ENCODE results near the gene BTLA.
"Not testable (repeated sequence)": the region's sequence is repeated elsewhere in the genome, so short reads cannot be mapped to it uniquely, and the experiment has no call there.

The BTLA gene

DNA sequence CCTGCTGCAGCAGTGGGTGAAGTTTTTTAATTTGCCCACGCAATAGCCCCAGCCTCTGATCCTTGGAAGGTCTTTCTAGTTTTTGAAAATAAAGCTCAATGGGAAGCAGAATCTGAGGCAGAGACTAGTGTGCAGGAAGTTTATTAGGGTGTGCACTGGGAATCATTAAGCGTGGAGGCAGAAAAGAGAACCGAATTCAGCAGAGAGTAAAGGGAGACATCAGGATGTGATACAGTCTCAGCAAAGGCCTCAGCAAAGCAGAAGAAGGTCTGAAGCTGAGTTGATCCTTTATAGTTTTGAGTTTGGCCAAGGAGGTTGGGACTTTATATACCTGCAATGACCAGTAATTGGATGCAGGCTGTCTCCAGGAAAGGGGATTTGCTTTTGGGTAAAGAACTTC is 4.9 kb upstream of the BTLA start:
- Histone ChIP-seq H3K4me1 (ENCODE audit: control extremely low read depth in 1 of 4, control insufficient read depth in 4 of 4, insufficient read depth in 4 of 4, low read length in 3 of 4) (peaks cover 3 to 14% (median 7%) of the 10 kb centered on the region in 4 experiments), H3K9me3 (ENCODE audit: control extremely low read depth in 1 of 5, control insufficient read depth in 4 of 5, insufficient read depth in 2 of 5, low read depth in 1 of 5, low read length in 4 of 5) (peaks cover 0 to 3% (median 0%) of the 10 kb centered on the region in 5 experiments), H3K27ac (ENCODE audit: insufficient read depth in 1 of 2, low read depth in 1 of 2, low read length in 2 of 2, poor library complexity in 1 of 2, severe bottlenecking in 2 of 2) (no peak overlapping the region), H3K27me3 (replicated peaks in 2 of 5; ENCODE audit: control insufficient read depth in 4 of 5, insufficient read depth in 5 of 5, low read length in 4 of 5) (no peaks in the 10 kb centered on the region), H3K36me3 (ENCODE audit: control insufficient read depth in 4 of 4, insufficient read depth in 4 of 4, low read length in 3 of 4) (no peaks in the 10 kb centered on the region), H3K4me3 (ENCODE audit: control insufficient read depth in 1 of 7, extremely low read depth in 1 of 7, insufficient read depth in 4 of 7, low read depth in 2 of 7, low read length in 6 of 7) (no peak overlapping the region)
- no peak for DNase-seq
- CTCF ChIA-PET, result interaction anchor here (1.1 to 1.4 kb wide), 3 partner anchors 11 to 171 kb away, joined by 3 to 7 read pairs (median 3); no protein-coding TSS in a partner anchor
- POLR2A ChIA-PET, result no interaction called here
- WGBS (ENCODE audit: insufficient coverage), result 92% methylated on average over 3 of the region's 3 CpGs

DNA sequence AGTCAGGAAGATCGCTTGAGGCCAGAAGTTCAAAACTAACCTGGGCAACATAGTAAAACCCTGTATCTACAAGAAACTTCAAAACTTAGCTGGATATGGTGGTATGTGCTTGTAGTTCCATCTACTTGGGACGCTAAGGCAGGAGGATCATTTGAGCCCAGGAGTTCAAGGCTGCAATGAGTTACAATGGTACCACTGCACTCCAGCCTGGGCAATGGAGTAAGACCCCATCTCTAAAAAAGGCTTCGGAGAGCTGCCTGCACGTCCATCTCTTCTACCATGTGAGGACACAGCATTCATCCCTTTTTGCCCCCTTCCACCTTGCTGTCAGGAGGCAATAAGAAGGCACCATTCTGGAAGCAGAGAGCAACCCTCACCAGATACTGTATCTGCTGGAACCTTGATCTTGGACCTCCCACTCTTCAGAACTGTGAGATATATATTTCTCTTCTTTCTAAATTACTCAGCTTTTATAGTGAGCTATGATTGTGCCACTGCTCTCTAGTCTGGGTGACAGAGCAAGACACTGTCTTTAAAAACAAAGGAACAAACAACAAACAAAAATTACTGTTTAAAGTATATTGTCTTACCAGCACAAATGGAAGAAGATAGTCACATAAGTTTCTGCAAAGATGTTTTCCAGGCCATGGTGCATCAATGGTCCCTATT is 4.2 kb upstream of the BTLA start:
- ChIA-PET POLR2A (no interaction called here), CTCF (interaction anchor here (1.1 to 1.4 kb wide), 3 partner anchors 10 to 170 kb away, joined by 3 to 7 read pairs (median 3); no protein-coding TSS in a partner anchor)
- Histone ChIP-seq H3K27me3 (replicated peaks in 2 of 5; ENCODE audit: control insufficient read depth in 4 of 5, insufficient read depth in 5 of 5, low read length in 4 of 5) (no peaks in the 10 kb centered on the region), H3K36me3 (ENCODE audit: control insufficient read depth in 4 of 4, insufficient read depth in 4 of 4, low read length in 3 of 4) (no peaks in the 10 kb centered on the region), H3K4me3 (ENCODE audit: control insufficient read depth in 1 of 7, extremely low read depth in 1 of 7, insufficient read depth in 4 of 7, low read depth in 2 of 7, low read length in 6 of 7) (no peak overlapping the region), H3K4me1 (ENCODE audit: control extremely low read depth in 1 of 4, control insufficient read depth in 4 of 4, insufficient read depth in 4 of 4, low read length in 3 of 4) (peaks cover 4 to 18% (median 11%) of the 10 kb centered on the region in 4 experiments), H3K27ac (ENCODE audit: insufficient read depth in 1 of 2, low read depth in 1 of 2, low read length in 2 of 2, poor library complexity in 1 of 2, severe bottlenecking in 2 of 2) (no peak overlapping the region), H3K9me3 (ENCODE audit: control extremely low read depth in 1 of 5, control insufficient read depth in 4 of 5, insufficient read depth in 2 of 5, low read depth in 1 of 5, low read length in 4 of 5) (no peaks in the 10 kb centered on the region)
- no peak for DNase-seq
- 100% methylated on average over 3 of the region's 4 CpGs for WGBS (ENCODE audit: insufficient coverage)

DNA sequence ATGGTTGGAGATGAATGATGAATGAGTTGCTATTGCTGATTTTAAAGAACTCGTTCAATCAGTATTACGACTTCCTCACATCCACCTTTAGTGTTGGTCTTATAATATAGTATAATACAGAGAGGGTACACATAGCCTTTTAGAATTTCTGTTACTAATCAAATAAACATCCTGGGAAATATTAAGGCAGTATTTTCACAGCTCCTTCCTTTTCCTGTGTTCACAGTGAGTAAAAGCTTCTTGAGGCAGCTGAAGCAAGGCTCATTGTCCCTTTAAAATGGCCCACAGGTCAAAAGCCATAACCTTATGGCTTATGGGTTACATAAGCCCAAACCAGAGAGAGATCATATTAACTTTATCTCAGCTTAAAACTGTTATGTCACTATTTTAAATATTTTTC is 1.3 kb upstream of the BTLA start:
- WGBS (ENCODE audit: insufficient coverage), result no CpG with 5 or more reads among the region's 2 CpGs
- H3K36me3 ChIP-seq (ENCODE audit: control insufficient read depth in 4 of 4, insufficient read depth in 4 of 4, low read length in 3 of 4), result no peaks in the 10 kb centered on the region
- no peaks in the 10 kb centered on the region for H3K27me3 ChIP-seq (replicated peaks in 2 of 5; ENCODE audit: control insufficient read depth in 4 of 5, insufficient read depth in 5 of 5, low read length in 4 of 5)
- ChIA-PET CTCF (interaction anchor here (0.9 to 1.9 kb wide), 7 partner anchors 16 to 389 kb away, joined by 3 to 4 read pairs (median 3); partner anchors contain the start of gene SLC9C1), POLR2A (no interaction called here)
- DNase-seq, result no peak
- H3K27ac ChIP-seq (ENCODE audit: insufficient read depth in 1 of 2, low read depth in 1 of 2, low read length in 2 of 2, poor library complexity in 1 of 2, severe bottlenecking in 2 of 2), result no peak overlapping the region
- H3K4me3 ChIP-seq (ENCODE audit: control insufficient read depth in 1 of 7, extremely low read depth in 1 of 7, insufficient read depth in 4 of 7, low read depth in 2 of 7, low read length in 6 of 7), result no peak overlapping the region
- peaks cover 4 to 26% (median 12%) of the 10 kb centered on the region in 4 experiments for H3K4me1 ChIP-seq (ENCODE audit: control extremely low read depth in 1 of 4, control insufficient read depth in 4 of 4, insufficient read depth in 4 of 4, low read length in 3 of 4)
- H3K9me3 ChIP-seq (ENCODE audit: control extremely low read depth in 1 of 5, control insufficient read depth in 4 of 5, insufficient read depth in 2 of 5, low read depth in 1 of 5, low read length in 4 of 5), result no peaks in the 10 kb centered on the region

DNA sequence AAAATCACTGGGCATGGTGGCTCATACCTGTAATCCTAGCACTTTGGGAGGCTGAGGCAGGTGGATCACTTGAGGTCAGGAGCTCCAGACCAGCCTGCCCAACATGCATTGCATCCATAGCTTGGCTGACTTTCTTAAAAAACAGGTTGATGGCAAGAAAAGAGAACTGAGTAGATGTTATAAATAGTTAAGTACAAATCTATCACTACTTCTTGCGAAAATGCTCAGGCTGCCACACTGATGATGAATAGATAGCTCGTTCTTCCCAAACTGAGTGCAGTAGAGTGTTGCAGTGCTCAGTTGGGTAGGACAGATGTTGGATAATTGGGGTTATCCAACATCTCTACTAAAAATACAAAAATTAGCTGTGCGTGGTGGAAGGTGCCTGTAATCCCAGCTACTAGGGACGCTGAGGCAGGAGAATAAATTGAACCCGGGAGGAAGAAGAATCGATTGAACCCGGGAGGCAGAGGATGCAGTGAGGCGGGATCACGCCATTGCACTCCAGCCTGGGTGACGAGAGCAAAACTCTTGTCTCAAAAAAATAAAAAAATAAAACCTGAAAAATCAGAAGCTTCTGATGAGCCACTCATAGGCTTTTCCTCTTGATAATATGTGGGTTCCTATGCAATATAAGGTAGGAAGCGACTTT is 1.2 kb downstream of the BTLA start:
- WGBS (ENCODE audit: insufficient coverage), result 97% methylated on average over 6 of the region's 11 CpGs
- Histone ChIP-seq H3K4me1 (ENCODE audit: control extremely low read depth in 1 of 4, control insufficient read depth in 4 of 4, insufficient read depth in 4 of 4, low read length in 3 of 4) (peaks cover 4 to 26% (median 11%) of the 10 kb centered on the region in 4 experiments), H3K4me3 (ENCODE audit: control insufficient read depth in 1 of 7, extremely low read depth in 1 of 7, insufficient read depth in 4 of 7, low read depth in 2 of 7, low read length in 6 of 7) (no peak overlapping the region), H3K27me3 (replicated peaks in 2 of 5; ENCODE audit: control insufficient read depth in 4 of 5, insufficient read depth in 5 of 5, low read length in 4 of 5) (no peaks in the 10 kb centered on the region), H3K36me3 (ENCODE audit: control insufficient read depth in 4 of 4, insufficient read depth in 4 of 4, low read length in 3 of 4) (no peaks in the 10 kb centered on the region), H3K9me3 (ENCODE audit: control extremely low read depth in 1 of 5, control insufficient read depth in 4 of 5, insufficient read depth in 2 of 5, low read depth in 1 of 5, low read length in 4 of 5) (no peaks in the 10 kb centered on the region), H3K27ac (ENCODE audit: insufficient read depth in 1 of 2, low read depth in 1 of 2, low read length in 2 of 2, poor library complexity in 1 of 2, severe bottlenecking in 2 of 2) (no peak overlapping the region)
- DNase-seq, result no peak
- ChIA-PET CTCF (interaction anchor here (1.5 to 2.6 kb wide), 2 partner anchors 14 to 164 kb away, joined by 3 to 6 read pairs; no protein-coding TSS in a partner anchor), POLR2A (no interaction called here)

- Histone ChIP-seq H3K4me1 (ENCODE audit: control extremely low read depth in 1 of 4, control insufficient read depth in 4 of 4, insufficient read depth in 4 of 4, low read length in 3 of 4) (peaks cover 4 to 26% (median 10%) of the 10 kb centered on the region in 4 experiments), H3K9me3 (ENCODE audit: control extremely low read depth in 1 of 5, control insufficient read depth in 4 of 5, insufficient read depth in 2 of 5, low read depth in 1 of 5, low read length in 4 of 5) (no peaks in the 10 kb centered on the region), H3K27me3 (replicated peaks in 2 of 5; ENCODE audit: control insufficient read depth in 4 of 5, insufficient read depth in 5 of 5, low read length in 4 of 5) (no peaks in the 10 kb centered on the region), H3K27ac (ENCODE audit: insufficient read depth in 1 of 2, low read depth in 1 of 2, low read length in 2 of 2, poor library complexity in 1 of 2, severe bottlenecking in 2 of 2) (no peak overlapping the region), H3K36me3 (ENCODE audit: control insufficient read depth in 4 of 4, insufficient read depth in 4 of 4, low read length in 3 of 4) (no peaks in the 10 kb centered on the region), H3K4me3 (ENCODE audit: control insufficient read depth in 1 of 7, extremely low read depth in 1 of 7, insufficient read depth in 4 of 7, low read depth in 2 of 7, low read length in 6 of 7) (no peak overlapping the region)
- WGBS (ENCODE audit: insufficient coverage), result no CpG with 5 or more reads among the region's 5 CpGs
- POLR2A ChIA-PET, result no interaction called here
- CTCF ChIA-PET, result no interaction called here
- no peak for DNase-seq
Measured at GRCh38 chr3:112496366-112497067, 2.8 kb downstream of the BTLA start.

DNA sequence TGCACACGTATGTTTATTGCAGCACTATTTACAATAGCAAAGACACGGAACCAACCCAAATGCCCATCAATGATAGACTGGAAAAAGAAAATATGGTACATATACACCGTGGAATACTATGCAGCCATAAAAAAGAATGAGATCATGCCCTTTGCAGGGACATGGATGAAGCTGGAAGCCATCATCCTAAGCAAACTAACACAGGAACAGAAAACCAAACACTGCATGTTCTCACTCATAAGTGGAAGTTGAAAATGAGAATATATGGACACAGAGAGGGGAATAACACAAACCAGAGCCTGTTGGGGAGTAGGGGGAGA is 4.9 kb downstream of the BTLA start:
- CTCF ChIA-PET, result interaction anchor here (0.6 kb wide), 1 partner anchor 33 kb away, joined by 3 read pairs; no protein-coding TSS in a partner anchor
- DNase-seq; H3K36me3 ChIP-seq (ENCODE audit: control insufficient read depth in 4 of 4, insufficient read depth in 4 of 4, low read length in 3 of 4); H3K27me3 ChIP-seq (replicated peaks in 2 of 5; ENCODE audit: control insufficient read depth in 4 of 5, insufficient read depth in 5 of 5, low read length in 4 of 5); H3K4me3 ChIP-seq (ENCODE audit: control insufficient read depth in 1 of 7, extremely low read depth in 1 of 7, insufficient read depth in 4 of 7, low read depth in 2 of 7, low read length in 6 of 7); H3K27ac ChIP-seq (ENCODE audit: insufficient read depth in 1 of 2, low read depth in 1 of 2, low read length in 2 of 2, poor library complexity in 1 of 2, severe bottlenecking in 2 of 2); POLR2A ChIA-PET; H3K9me3 ChIP-seq (ENCODE audit: control extremely low read depth in 1 of 5, control insufficient read depth in 4 of 5, insufficient read depth in 2 of 5, low read depth in 1 of 5, low read length in 4 of 5): not testable (repeated sequence)
- H3K4me1 ChIP-seq (ENCODE audit: control extremely low read depth in 1 of 4, control insufficient read depth in 4 of 4, insufficient read depth in 4 of 4, low read length in 3 of 4), result peaks cover 4 to 21% (median 8%) of the 10 kb centered on the region in 4 experiments
- no CpG with 5 or more reads among the region's 3 CpGs for WGBS (ENCODE audit: insufficient coverage)

DNA sequence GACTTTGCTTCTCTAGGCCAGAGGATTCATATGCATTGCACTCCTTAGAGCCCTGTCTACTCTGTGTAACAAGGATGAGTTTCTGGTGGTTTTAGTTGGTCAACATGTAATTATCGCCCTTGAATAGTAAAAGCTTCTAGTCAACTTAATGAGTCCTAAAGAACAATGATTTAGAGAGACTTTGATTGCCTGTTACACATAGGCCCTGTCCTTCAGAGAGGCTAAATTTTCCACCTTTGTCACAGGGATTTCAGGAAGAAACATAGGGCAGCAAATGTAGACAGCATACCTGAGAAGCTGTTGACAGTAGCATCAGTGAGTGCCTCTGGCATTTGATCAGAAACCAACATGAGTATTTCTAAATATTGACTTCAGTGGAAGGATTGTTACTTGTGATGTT is 7.1 kb downstream of the BTLA start:
- ChIA-PET CTCF (interaction anchor here (1.2 to 1.5 kb wide), 2 partner anchors 11 to 155 kb away, joined by 4 to 7 read pairs; no protein-coding TSS in a partner anchor), POLR2A (no interaction called here)
- Histone ChIP-seq H3K9me3 (ENCODE audit: control extremely low read depth in 1 of 5, control insufficient read depth in 4 of 5, insufficient read depth in 2 of 5, low read depth in 1 of 5, low read length in 4 of 5) (no peaks in the 10 kb centered on the region), H3K4me3 (ENCODE audit: control insufficient read depth in 1 of 7, extremely low read depth in 1 of 7, insufficient read depth in 4 of 7, low read depth in 2 of 7, low read length in 6 of 7) (no peak overlapping the region), H3K36me3 (ENCODE audit: control insufficient read depth in 4 of 4, insufficient read depth in 4 of 4, low read length in 3 of 4) (no peaks in the 10 kb centered on the region), H3K4me1 (ENCODE audit: control extremely low read depth in 1 of 4, control insufficient read depth in 4 of 4, insufficient read depth in 4 of 4, low read length in 3 of 4) (peaks cover 0 to 8% (median under 1%) of the 10 kb centered on the region in 4 experiments), H3K27me3 (replicated peaks in 2 of 5; ENCODE audit: control insufficient read depth in 4 of 5, insufficient read depth in 5 of 5, low read length in 4 of 5) (no peaks in the 10 kb centered on the region), H3K27ac (ENCODE audit: insufficient read depth in 1 of 2, low read depth in 1 of 2, low read length in 2 of 2, poor library complexity in 1 of 2, severe bottlenecking in 2 of 2) (no peak overlapping the region)
- 100% methylated on average over 1 of the region's 1 CpG for WGBS (ENCODE audit: insufficient coverage)
- DNase-seq, result no peak
